Stimulated activated CD8-positive, alpha-beta memory T cell treated with anti-CD3 and anti-CD28 coated beads, Interleukin-7, amount 100 ng/mL, for 4 hours (primary cell): ENCODE data around the gene PRR13.
"Not testable (repeated sequence)": the region's sequence is repeated elsewhere in the genome, so short reads cannot be mapped to it uniquely, and the experiment has no call there.

ENCODE experiments used
- DNase-seq, 2 donors: peaks; one replicate each; pipeline ENCODE4 v3.0.0-alpha.2; 2020; ENCODE audit warnings: low read depth in 2 of 2

The PRR13 gene

DNA sequence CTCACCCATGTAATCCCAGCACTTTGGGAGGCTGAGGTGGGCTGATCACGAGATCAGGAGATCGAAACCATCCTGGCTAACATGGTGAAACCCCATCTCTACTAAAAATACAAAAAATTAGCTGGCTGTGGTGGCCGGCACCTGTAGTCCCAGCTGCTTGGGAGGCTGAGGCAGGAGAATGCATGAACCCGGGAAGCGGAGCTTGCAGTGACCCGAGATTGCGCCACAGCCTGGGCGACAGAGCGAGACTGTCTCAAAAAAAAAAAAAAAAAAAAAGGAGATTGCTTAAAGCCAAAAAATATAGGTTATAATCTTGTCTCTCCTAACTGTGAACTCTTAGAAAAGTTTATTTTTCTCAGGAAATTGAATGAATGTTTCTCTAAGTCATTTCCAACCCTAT is 6.2 kb upstream of the PRR13 start:
- DNase-seq: not testable (repeated sequence)

DNA sequence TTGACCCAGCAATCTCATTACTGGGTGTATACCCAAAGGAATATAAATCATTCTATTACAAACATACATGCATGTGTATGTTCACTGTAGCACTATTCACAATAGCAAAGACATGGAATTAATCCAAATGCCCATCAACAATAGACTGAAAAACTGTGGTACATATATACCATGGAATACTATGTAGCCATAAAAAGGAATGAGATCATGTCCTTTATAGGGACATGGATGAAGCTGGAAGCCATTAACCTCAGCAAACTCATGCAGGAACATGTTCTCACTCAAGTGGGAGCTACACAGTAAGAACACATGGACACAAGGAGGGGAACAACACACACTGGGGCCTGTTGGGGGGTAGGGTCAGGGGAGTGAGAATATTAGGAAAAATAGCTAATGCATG is 2.0 kb upstream of the PRR13 start:
- not testable (repeated sequence) for DNase-seq

DNA sequence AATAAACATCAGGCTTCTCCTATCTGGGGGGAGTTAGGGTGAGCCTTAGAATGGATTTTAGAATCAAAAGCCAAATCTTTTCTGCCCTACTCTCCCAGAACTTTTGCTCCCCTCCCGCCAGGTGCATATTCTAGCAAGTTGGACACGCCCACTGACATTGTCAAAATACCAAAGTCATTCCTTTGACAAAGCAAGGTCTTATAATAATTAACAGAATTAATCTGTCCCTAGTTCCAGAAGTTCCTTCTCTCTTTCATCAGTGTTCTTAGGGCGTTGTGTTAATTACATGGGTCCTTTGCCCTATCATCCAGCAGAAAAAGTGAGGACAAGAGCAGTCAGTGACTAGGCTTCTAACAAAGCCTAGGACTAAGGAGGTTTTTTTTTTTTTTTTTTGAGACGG is 2.4 kb downstream of the PRR13 start:
- DNase-seq: no peak

DNA sequence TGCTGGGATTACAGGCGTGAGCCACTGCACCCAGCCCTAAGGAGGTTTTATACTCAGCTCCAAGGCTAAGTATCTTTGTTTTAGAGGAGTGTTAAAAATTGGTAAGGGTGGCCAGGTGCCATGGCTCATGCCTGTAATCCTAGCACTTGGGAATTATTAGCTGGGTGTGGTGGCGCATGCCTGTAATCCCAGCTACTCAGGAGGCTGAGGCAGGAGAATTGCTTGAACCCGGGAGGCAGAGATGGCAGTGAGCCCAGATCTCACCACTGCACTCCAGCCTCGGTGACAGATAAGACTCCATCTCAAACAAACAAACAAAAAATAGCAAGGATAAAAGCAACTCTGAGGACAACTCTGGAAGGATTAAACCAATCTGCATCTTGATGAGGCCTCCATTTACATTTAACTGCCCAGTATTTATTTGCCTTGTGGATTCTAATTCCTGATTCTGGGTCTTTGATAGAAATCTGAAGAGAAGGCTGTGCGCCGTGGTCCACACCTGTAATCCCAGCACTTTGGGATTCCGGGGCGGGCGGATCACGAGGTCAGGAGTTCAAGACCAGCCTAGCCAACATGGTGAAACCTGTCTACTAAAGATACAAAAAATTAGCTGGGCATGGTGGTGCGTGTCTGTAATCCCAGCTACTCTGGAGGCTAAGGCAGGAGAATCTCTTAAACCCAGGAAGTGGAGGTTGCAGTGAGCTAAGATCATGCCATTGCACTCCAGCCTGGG is 3.2 kb downstream of the PRR13 start:
- not testable (repeated sequence) for DNase-seq

DNA sequence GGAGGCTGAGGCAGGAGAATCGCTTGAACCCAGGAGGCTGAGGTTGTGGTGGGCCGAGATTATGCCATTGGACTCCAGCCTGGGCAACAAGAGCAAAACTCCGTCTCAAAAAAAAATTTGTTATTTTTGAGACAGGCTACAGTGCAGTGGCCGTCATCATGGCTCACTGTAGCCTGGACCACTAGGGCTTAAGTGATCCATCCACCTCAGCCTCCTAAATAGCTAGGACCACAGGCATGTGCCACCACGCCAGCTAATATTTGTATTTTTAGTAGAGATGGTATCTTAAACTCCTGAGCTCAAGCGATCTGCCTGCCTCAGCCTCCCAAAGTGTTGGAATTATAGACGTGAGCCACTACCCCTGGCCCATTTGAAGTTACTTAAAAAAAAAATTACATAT is 9.4 kb downstream of the PRR13 start:
- no peak for DNase-seq

DNA sequence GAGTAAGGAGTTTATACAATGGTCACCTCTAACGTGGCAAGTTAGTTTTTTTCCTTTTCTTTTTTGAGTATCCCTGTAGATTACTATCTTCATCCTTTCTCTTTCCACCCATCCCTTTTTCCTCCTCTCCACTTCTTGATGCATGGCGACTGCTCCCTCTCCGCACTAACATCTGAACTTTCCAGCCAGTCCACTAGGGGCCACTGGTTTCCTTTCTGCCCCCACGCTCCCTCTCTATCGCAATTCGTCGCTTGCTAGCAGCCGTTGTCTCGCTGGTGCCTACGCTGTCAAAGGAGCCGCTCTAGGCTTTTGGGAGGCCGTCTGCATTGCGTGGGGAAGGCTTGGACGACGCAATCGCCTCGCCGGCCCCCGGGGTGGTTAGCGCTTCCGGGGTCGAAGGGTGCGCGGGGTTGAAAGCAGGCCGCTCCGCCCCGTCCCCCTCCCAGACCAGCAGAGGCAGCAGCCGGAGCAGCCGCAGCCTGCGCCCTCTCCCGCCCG is 10.2 kb downstream of the PRR13 start, which contains the start of gene PCBP2:
TSS of gene PCBP2 (plus strand) at position 442 of the 498 bp plus-strand sequence. CDS start 2,699 bp downstream, outside the sequence.
- DNase-seq: peak; percentile 96 to 98

DNA sequence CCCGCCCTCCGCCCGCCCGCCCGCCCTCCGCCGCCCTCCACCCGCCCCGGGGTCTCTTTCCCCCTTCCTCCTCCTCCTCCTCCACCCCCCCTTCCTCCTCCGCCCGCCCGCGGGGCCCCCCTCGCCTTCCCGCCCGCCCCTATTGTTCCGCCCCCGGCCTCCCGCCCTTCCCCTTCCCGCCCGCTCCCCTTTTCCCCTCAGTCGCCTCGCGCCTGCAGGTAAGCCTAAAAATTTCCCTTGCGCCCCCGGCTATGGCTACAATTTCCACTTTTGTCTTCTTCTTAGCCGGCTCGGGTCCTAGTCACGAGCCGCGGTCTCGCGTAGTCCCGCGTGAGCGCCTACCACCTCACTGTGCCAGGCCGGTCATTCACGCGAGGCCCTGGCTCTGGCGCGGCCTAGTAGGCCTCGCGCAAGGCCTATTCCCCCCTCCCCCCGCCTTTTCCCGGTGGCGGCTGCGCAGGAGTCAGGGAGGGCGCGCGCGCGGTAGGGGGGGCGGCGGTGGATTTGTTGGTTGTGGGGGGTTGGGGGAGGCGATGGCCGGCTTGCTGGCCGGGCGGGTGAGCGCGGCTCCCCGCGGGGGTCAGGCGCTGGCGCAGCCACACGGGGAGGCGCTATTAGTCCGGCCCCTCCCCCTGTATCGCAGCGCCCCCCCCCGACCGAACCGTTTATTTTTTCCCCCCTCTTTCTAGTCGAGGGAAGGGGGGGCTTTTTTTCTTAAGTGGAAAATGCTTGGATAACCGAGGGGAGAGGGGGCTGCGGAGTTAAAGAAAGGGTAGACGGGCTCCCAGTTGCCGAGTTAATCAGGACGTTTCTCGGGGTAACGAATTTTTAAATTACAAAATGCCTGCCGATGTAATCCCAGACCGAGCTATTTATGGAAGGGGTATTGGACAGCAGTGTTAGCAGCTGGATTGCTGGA is 10.9 kb downstream of the PRR13 start:
- peak; percentile 53 to 75 for DNase-seq

DNA sequence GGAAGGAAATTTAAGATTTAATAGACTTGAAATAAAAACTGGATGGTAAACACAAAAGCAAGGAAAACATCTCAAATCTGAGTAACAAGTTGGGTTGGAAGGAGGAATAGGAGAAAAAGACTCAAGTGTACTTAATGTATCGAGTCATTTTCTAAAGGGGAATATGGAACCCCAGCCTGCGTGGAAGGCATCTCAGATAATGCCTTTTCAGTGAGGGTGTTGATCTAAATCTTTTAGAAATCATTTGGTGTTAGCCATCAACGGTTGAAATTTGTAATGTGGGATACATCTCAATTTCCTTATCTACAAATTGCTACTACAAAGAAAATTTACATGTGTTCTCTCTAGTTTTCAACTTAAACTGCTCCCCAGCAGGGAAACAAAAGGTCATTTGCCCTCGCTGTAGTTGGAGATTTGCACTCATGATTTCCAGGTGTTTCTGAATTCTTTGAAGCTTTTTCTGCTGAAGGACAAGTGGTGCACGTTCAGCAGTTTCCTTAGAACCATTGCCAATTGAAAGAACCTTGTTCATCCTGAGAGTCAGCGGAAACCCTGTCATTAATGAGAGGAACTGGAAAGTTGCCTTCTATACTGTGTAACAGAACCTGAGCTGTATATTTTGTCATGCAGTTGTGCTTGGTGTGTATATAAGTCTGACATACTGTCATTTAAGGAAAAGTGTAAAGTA is 12.6 kb downstream of the PRR13 start:
- DNase-seq: no peak

DNA sequence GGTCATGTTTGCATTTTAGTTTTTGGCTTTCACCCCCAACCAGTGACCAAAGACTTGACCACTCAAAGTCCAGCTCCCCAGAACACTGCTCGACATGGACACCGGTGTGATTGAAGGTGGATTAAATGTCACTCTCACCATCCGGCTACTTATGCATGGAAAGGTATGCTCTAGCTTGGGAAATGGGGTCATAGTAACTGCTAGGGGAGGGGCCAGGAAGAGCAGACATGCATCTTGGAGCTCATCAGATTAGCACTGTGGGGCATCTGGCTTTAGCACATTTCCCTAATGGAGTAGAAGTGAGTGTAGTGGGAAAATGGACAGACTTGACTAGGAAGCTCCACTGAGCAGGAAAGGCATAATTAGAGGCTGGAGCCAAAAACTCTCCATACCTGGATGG is 13.2 kb downstream of the PRR13 start:
- no peak for DNase-seq

DNA sequence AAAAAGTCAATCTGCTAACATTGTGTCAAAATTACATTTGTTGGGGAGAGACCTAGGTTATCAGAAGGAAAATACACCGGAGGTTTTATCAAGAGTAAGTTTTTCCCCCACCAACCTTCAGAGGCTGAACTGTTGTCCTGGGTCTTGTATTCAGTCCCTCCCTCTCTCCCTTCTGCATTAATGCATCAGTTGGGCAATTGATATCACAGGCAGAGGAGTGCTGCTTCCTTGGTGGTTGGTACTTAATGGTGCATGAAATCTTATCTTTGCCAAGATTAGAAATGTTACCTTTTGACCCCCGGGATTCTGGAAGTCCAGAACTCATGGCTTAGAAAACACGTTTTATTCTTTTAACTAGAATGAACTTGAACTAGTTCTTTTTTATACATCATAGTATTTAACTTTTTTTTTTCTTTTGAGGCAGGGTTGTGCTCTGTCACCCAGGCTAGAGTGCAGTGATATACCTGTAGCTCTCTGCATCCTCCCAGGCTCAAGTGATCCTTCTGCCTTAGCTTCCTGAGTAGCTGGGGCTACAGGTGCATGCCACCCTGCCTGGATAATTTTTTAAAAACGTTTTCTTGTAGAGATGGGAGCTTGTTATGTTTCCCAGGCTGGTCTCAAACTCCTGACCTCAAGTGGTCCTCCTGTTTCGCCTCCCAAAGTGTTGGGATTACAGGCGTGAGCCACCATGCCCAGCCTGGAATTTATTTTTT is 15.3 kb downstream of the PRR13 start:
- DNase-seq: no peak

DNA sequence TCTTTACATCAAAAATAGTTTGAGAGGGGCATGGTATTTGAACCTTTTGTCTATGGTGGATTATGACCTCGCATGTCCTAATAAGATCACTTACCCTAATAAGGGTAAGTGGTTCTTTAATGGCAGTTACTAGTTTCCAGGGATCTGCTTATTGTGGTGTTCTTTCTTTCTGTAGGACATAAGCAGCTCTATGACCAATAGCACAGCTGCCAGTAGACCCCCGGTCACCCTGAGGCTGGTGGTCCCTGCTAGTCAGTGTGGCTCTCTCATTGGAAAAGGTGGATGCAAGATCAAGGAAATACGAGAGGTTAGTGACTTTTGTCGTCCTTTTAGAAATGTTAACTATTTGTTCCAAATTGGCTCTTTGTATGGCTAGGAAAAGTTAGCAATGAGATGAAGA is 17.6 kb downstream of the PRR13 start:
- DNase-seq: no peak

DNA sequence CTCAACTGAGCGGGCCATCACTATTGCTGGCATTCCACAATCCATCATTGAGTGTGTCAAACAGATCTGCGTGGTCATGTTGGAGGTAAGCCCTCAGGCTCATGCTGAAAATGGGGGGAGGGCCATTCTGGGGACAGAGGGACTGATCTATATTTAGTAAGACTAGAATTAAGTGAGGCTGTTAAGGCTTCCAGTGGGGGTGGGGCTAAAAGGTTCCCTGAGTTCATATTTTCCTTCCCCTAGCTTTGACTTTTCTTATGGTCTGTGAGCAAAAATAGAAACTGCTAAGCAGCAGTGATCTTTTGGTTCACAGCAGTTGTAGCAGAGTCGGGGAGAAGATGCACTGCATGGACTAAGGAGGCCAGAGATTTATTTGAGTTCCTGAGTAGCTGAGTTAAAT is 19.5 kb downstream of the PRR13 start:
- DNase-seq: no peak

DNA sequence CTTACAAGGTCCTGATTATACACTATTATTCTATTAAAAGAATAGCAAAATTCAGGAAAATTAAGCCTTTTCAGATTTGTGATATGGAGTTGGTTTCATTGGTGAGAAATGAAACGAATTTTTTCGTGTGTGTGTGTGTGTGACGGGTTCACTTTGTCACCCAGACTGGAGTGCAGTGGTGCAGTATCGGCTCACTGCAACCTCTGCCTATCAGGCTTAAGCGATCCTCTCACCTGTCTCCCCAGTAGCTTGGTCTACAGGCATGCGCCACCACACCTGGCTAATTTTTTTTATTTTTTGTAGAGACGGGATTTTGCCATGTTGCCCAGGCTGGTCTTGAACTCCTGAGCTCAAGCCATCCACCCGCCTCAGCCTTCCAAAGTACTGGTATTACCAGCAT is 20.1 kb downstream of the PRR13 start:
- no peak for DNase-seq

DNA sequence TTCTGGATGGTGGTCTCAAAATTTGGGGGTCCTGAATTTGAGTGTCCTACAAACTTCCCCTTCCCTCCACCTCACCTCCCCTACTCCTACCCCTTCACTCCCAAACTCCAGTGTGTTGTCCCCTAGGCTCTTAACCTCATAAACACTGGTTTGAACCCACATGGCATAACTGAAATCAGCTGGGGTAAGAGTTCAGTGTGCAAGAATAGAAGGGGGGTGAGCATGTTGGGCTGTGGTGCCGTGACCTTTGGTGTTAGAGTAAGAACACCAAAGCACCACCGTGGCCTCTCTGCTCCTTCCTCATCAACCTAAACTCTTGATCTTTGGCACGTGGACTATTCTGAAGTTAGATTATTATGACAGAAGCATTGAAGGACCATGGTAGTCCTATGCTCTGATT is 21.4 kb downstream of the PRR13 start:
- DNase-seq: no peak

DNA sequence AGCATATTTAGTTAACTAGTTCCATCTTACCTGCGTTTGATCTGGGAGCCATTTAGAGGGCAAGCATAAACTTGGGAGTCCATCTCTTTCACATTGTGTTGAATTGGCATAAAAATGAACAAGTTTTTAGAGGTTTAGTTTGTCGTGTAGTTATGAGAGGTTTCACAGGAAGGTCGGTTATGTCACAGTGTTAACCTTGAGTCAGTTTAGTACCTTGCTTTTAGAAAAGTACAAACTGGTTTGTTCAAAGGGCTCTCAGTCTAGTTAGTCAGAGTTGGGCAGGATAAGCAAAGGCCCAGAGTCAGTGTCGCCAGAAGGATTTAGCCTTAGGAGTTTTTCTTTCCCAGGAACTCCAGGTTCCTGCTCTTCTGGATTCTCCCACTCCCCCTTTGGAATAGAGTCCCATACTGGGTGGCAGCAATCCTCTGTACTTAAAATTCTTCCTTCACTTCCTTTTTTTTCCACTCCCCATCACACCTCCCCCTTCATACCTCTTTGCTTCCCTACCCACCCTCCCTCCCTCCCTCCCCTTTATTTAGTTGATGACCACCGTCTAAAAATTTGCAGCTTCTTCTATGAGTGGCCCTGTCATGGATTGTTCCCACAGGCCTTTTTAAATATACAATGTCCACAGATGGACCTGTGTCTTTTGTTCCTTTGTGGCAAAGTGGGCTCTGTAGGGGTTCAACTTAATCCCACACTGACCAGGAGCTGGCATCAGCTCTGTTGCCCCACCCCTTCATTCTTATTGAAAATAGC is 22.4 kb downstream of the PRR13 start:
- DNase-seq: no peak

DNA sequence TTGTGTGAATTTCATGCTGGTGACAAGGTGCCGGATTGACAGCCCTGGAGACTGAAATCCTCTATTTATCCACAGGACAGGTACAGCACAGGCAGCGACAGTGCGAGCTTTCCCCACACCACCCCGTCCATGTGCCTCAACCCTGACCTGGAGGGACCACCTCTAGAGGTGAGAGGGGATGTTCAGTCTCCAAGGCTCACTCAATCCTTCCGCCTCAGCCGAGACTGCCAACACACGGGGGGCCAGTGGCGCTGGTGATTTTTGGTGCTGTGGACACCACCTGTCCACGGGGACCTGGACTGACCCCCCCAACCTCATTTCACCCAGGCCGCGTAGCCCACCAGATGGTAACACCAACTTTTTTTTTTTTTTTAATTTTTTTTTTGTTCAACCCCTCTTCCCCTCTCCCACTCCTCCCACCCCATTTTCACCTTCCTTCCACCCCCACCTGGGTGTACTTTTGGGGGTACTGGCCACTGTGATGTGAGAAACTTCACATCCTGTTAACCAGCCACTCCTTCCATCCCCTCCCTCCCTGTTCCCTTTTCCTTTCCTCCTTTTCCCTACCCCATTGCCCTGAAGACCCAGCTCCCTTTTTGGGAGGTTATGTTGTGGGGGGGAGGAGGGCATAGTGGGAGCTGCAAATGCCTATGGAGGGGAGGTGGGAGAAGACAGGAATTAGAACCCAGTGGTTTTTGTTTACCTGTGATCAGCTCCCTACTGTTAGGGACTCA is 23.3 kb downstream of the PRR13 start:
- no peak for DNase-seq

DNA sequence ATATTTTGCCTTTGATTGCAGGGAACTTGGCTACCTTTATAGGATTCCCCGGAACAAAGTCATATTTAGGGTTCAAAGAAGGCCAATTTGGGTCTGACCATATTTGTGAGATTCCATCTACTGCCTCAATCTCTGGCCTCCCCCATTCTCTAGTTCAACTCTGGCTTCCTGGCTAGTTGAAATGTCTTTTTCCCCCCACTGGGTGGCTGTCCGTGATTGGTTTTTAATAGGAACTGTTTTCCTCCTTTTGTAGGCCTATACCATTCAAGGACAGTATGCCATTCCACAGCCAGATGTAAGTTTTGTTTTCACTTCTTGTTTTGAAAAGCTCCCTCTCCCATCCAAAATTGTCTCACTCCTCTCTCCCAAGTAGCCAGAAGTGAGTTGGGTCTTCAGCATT is 24.1 kb downstream of the PRR13 start:
- no peak for DNase-seq

DNA sequence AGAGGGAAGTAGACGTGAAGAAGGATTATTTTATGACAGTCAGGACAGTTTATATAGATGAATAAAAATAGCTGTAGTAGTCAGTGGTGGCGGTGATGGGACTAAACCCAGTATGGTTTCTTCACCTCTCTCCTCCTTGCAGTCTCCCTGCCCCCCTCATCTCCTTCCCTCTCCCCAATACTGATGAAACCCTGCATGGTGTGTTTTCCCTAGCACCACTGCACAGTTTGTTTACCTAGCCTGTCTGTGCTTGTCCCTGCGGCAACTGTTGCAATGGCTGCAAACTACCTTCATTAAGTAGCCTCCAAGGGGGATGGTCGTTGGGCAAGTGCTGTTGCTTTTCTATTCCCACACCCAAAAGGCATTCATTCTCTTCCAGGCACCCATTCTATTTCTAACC is 25.1 kb downstream of the PRR13 start:
- DNase-seq: no peak

DNA sequence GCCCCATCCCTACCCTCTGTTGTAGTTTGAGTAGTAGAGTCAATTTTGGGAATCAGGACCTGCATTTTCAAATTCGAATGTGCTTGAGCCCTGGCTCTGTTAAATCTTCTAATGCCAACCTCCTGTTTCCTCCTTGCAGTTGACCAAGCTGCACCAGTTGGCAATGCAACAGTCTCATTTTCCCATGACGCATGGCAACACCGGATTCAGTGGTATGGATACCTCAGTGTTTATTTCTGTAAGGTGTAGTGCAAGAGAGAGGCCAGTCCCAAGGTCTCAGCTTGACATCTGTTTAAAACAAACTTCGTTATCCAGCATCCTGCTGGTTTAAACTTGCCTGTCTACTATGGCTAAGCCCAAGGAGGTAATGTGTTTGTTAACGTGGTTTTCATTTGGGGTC is 25.5 kb downstream of the PRR13 start:
- DNase-seq: no peak

DNA sequence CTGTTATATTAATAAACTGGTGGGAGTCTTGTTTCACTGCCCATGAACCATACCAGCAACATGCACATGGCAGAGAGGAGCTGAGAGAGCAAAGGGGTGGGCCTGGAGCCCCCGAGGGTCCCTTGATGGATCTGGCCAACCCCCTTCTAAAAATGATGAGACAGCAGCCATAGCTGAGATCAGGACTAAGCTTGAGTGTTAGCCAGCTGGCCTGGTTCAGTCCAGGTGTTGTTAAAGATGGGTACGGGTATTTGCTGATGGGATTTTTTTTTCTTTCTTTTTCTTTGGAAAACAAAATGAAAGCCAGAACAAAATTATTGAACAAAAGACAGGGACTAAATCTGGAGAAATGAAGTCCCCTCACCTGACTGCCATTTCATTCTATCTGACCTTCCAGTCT is 26.3 kb downstream of the PRR13 start:
- no peak for DNase-seq
